Measurements from ENCODE around the gene SDHD. TPM values are rescaled to one million over a fixed set of nuclear protein-coding genes. Genes with fewer than 3 reads are reported as not detected.

The SDHD gene
- total RNA-seq, 1 experiment from 2014 or later, result 79.6 TPM

DNA sequence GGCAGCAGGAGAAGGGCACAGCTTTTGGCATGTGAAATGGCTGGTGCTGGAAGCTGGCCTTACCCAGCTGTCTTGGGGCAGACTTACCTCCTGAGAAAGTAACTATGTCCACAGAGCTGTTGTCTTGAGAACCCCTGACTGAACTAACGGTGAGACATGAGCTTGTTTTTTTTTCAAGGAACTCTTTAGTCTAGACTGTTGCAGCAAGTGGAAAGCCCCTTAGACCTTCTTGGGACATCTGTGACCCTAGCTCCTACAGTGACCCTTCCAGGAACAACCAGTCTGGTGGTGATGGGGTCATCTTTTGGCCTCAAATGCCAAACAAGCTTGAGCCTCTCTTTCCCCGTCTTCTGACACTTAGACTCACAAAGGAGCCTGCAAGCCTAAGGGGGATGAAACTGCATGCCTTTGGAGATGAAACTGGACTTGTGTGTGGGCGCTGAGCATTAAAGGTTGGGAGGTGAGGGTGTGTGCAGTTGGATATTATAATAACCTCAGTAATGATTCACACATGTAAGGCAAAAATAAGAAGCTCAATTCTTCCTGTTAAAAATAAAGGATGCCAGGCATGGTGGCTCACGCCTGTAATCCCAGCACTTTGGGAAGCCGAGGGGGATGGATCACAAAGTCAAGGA is 35.4 kb downstream of the SDHD start:
- Histone ChIP-seq H3K27ac (ENCODE audit: insufficient read length, low read depth, low read length) (no peak overlapping the region), H3K23me2 (ENCODE audit: insufficient read length, low read depth, low read length, poor library complexity, severe bottlenecking) (no peaks in the 10 kb centered on the region), H4K20me1 (ENCODE audit: control insufficient read depth, insufficient read depth, insufficient read length) (no peaks in the 10 kb centered on the region), H3K4ac (ENCODE audit: low read depth, low read length) (no peak overlapping the region), H3K9me3 (ENCODE audit: control insufficient read depth, low read depth, low read length) (no peaks in the 10 kb centered on the region), H2AFZ (ENCODE audit: low read length) (no peak overlapping the region), H3K4me2 (ENCODE audit: insufficient read depth, insufficient read length, low read length) (no peak overlapping the region), H4K5ac (ENCODE audit: insufficient read length, low read depth, low read length) (no peak overlapping the region), H2AK5ac (ENCODE audit: insufficient read length, low read length) (no peak overlapping the region), H3K4me1 (ENCODE audit: insufficient read depth, low read length) (no peaks in the 10 kb centered on the region), H3K56ac (ENCODE audit: insufficient read length, low read depth, low read length) (no peak overlapping the region), H3K79me1 (ENCODE audit: insufficient read depth, low read depth, low read length, poor library complexity, severe bottlenecking) (no peaks in the 10 kb centered on the region), H3K27me3 (ENCODE audit: insufficient read depth, low read length) (no peaks in the 10 kb centered on the region), H3T11ph (ENCODE audit: low read length) (no peak overlapping the region), H2BK5ac (ENCODE audit: insufficient read length, low read length) (no peak overlapping the region), H4K8ac (replicated peaks; ENCODE audit: insufficient read length, low read depth, low read length) (no peak overlapping the region), H2BK20ac (ENCODE audit: low read depth, low read length, poor library complexity, severe bottlenecking) (no peak overlapping the region), H3K14ac (ENCODE audit: insufficient read depth, low read length) (no peak overlapping the region), H3K23ac (ENCODE audit: insufficient read length, low read depth, low read length) (no peak overlapping the region), H4K91ac (ENCODE audit: insufficient read length, low read depth, low read length) (no peak overlapping the region), H3K9ac (ENCODE audit: extremely low read depth, insufficient read length, low read length) (no peak overlapping the region), H2BK15ac (ENCODE audit: low read depth, low read length) (no peak overlapping the region), H2BK12ac (ENCODE audit: insufficient read length, low read depth, low read length) (no peak overlapping the region), H2BK120ac (ENCODE audit: low read depth, low read length, poor library complexity, severe bottlenecking) (no peak overlapping the region), H3K79me2 (ENCODE audit: insufficient read depth, low read length) (no peaks in the 10 kb centered on the region), H3K18ac (ENCODE audit: insufficient read length, low read depth, low read length) (no peak overlapping the region)
- Mint-ChIP-seq H3K36me3 (ENCODE audit: insufficient read depth in 1 of 3, low read depth in 3 of 3) (no peaks in the 10 kb centered on the region), H3K9me3 (peaks cover 0 to 3% of the 10 kb centered on the region in 2 experiments; a peak in 2 of 5 replicates), H3K4me3 (no peak overlapping the region), H3K27ac (no peak overlapping the region; a peak in 1 of 7 replicates), H3K27me3 (ENCODE audit: low read depth) (no peaks in the 10 kb centered on the region), H3K4me1 (no peaks in the 10 kb centered on the region)
- no CpG with 5 or more reads among the region's 5 CpGs for WGBS (ENCODE audit: extremely low coverage, insufficient read length, low lambda C conversion rate)
- TF ChIP-seq, protein P1, sequence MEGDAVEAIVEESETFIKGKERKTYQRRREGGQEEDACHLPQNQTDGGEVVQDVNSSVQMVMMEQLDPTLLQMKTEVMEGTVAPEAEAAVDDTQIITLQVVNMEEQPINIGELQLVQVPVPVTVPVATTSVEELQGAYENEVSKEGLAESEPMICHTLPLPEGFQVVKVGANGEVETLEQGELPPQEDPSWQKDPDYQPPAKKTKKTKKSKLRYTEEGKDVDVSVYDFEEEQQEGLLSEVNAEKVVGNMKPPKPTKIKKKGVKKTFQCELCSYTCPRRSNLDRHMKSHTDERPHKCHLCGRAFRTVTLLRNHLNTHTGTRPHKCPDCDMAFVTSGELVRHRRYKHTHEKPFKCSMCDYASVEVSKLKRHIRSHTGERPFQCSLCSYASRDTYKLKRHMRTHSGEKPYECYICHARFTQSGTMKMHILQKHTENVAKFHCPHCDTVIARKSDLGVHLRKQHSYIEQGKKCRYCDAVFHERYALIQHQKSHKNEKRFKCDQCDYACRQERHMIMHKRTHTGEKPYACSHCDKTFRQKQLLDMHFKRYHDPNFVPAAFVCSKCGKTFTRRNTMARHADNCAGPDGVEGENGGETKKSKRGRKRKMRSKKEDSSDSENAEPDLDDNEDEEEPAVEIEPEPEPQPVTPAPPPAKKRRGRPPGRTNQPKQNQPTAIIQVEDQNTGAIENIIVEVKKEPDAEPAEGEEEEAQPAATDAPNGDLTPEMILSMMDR (conservative IDR thresholded peaks at IDR 0.05), result no peak
- DNase-seq, result no peak
